ENCODE data around the gene CCDC6.

DNA sequence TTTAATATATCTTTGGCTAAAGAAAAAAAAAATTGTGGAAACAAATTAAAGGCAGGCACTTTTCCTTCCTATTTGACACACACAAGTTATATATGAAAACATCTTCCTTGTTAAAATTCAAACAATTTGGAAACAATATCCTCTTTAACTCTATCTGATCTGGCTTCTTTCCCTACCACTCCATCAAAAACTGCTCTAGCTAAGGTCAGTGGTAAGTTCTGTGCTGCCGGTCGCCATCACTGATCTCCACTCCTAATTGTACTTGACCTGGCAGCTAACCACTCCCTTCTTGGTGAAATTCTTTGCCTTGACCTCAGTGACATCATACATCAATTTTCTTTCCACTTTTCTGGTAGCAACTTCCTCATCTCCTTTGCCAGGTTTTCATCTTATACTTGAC, 105.2 kb downstream of the CCDC6 start:
- TF ChIP-seq, protein P1, sequence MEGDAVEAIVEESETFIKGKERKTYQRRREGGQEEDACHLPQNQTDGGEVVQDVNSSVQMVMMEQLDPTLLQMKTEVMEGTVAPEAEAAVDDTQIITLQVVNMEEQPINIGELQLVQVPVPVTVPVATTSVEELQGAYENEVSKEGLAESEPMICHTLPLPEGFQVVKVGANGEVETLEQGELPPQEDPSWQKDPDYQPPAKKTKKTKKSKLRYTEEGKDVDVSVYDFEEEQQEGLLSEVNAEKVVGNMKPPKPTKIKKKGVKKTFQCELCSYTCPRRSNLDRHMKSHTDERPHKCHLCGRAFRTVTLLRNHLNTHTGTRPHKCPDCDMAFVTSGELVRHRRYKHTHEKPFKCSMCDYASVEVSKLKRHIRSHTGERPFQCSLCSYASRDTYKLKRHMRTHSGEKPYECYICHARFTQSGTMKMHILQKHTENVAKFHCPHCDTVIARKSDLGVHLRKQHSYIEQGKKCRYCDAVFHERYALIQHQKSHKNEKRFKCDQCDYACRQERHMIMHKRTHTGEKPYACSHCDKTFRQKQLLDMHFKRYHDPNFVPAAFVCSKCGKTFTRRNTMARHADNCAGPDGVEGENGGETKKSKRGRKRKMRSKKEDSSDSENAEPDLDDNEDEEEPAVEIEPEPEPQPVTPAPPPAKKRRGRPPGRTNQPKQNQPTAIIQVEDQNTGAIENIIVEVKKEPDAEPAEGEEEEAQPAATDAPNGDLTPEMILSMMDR (IDR thresholded peaks at IDR 0.05): no peak
- TF ChIP-seq POLR2AphosphoS5 (IDR thresholded peaks at IDR 0.05): no peak
- TF ChIP-seq POLR2A (IDR thresholded peaks at IDR 0.05): no peak
- no peak for TF ChIP-seq EP300 (IDR thresholded peaks at IDR 0.05)

All from sigmoid colon (tissue), 4 donors.